ENCODE measurements around the gene MRC2.

The MRC2 gene

GRCh38 chr17:62727916-62728672 is 100.6 kb downstream of the MRC2 start:
- DNase-seq = no peak

- DNase-seq = no peak
Measured at GRCh38 chr17:62732125-62732524, 104.7 kb downstream of the MRC2 start.

GRCh38 chr17:62735044-62735651 is 107.7 kb downstream of the MRC2 start:
- DNase-seq = no peak

GRCh38 chr17:62737513-62737912 is 110.0 kb downstream of the MRC2 start:
- DNase-seq = no peak

- no peak for DNase-seq
Measured at GRCh38 chr17:62738281-62738680, 110.8 kb downstream of the MRC2 start.

GRCh38 chr17:62739645-62740388 is 112.3 kb downstream of the MRC2 start:
- DNase-seq = no peak

- no peak for DNase-seq
Measured at GRCh38 chr17:62741290-62741689, 113.8 kb downstream of the MRC2 start.

Data from NCI-H187 treated with DMSO at 0.1 percent for 48 hours (cell line).